Activated CD4-positive, alpha-beta memory T cell treated with anti-CD3 and anti-CD28 coated beads for 36 hours (primary cell): ENCODE results near the gene UBASH3B. TPM values are rescaled to one million over a fixed set of nuclear protein-coding genes. Genes with fewer than 3 reads are reported as not detected.

Experiments
- CTCF ChIA-PET: fragments of 350-600 bp; sonication (Branson Sonifier 250); formaldehyde crosslinking; loops from one replicate; lab custom pipeline; 2021; ENCODE audit warnings: antibody characterized with exemption, inconsistent platforms; lab: Charles Lee
- POLR2A ChIA-PET: fragments of 350-600 bp; sonication (Branson Sonifier 250); formaldehyde crosslinking; loops from one replicate; lab custom pipeline; 2021; ENCODE audit warnings: antibody characterized with exemption; lab: Charles Lee
- DNase-seq: peaks from one replicate; pipeline ENCODE4 v3.0.0-alpha.2; 2020
- H3K27ac Mint-ChIP-seq: one replicate; pipeline ENCODE4 v1.8.0; 2021; ENCODE audit warnings: mixed read lengths
- H3K27me3 Mint-ChIP-seq: one replicate; pipeline ENCODE4 v1.8.0; 2021; ENCODE audit warnings: mixed read lengths
- H3K36me3 Mint-ChIP-seq: one replicate; pipeline ENCODE4 v1.8.0; 2021; ENCODE audit warnings: mixed read lengths
- H3K4me1 Mint-ChIP-seq: one replicate; pipeline ENCODE4 v1.8.0; 2021; ENCODE audit warnings: low read depth, mixed read lengths
- H3K4me3 Mint-ChIP-seq: one replicate; pipeline ENCODE4 v1.8.0; 2021; ENCODE audit warnings: mild to moderate bottlenecking, mixed read lengths
- H3K9me3 Mint-ChIP-seq: one replicate; pipeline ENCODE4 v1.8.0; 2021; ENCODE audit warnings: mixed read lengths
- intact Hi-C: fragments of 100-400 bp; cut with micrococcal nuclease; formaldehyde crosslinking; loops from one replicate; pipeline ENCODE4 v1.15.1; 2023
- total RNA-seq, 2 experiments: library from RNA; stranded (reverse); gene quantifications; one replicate each; pipeline ENCODE4 v1.2.3, GENCODE V29; 2021

UBASH3B gene
- total RNA-seq, 2 experiments from 2014 or later, result 18.8 to 20.8 TPM

DNA sequence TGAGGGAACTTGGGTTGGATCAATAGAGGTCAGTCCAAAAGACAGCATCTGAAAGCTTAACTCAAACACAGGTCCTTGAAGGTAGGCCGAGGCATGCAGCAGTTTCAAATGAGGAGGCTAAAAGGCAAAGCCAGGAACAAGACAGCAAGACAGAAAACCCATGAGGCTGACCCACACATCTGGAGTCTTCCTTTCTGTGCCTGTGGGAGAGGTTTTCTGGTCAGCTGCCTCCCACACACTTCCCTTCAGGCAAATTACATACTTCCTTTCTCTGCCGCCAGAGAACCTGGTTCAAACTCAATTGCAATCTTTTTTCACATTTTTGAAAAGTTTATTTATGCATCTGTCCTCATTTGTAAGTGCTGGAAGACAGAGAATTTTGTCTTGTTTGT lies 153.0 kb downstream of the UBASH3B start:
- H3K4me1 Mint-ChIP-seq, result peaks cover 27% of the 10 kb centered on the region
- H3K36me3 Mint-ChIP-seq, result peaks cover 10% of the 10 kb centered on the region
- H3K27ac Mint-ChIP-seq, result peak overlapping the region; percentile 0
- ChIA-PET CTCF (interaction anchor here (0.8 to 5.1 kb wide), 9 partner anchors 12 to 228 kb away, joined by 3 to 35 read pairs (median 4); no protein-coding TSS in a partner anchor), POLR2A (no interaction called here)
- peak; percentile 41 for DNase-seq
- intact Hi-C loops, result no loop called here
- H3K4me3 Mint-ChIP-seq, result no peak overlapping the region
- no peaks in the 10 kb centered on the region for H3K9me3 Mint-ChIP-seq
- H3K27me3 Mint-ChIP-seq, result no peaks in the 10 kb centered on the region

DNA sequence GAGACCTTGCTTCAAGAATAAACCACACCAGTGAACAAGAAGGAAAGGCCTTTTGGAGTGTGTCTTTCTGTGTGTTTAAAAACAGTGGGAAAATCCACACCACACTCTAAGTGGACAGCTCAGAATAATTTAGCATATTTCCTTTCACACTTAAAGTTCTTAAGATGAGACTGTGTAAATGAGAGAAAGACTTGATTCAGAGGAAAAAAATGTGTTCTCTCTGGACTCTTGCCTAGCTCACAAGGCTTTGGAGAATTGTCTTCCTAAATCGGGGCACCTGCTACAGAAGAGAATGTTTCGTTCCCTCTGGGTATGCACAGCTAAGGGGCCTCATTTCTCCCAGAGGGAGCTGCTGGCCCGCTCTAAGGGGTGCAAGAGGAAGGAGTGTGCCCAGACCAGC lies 154.3 kb downstream of the UBASH3B start:
- intact Hi-C loops, result no loop called here
- ChIA-PET POLR2A (no interaction called here), CTCF (interaction anchor here (1.0 to 5.1 kb wide), 3 partner anchors 13 to 181 kb away, joined by 3 to 35 read pairs (median 32); no protein-coding TSS in a partner anchor)
- peaks cover 22% of the 10 kb centered on the region for H3K4me1 Mint-ChIP-seq
- H3K4me3 Mint-ChIP-seq, result no peak overlapping the region
- H3K36me3 Mint-ChIP-seq, result peaks cover 8% of the 10 kb centered on the region
- no peak overlapping the region for H3K27ac Mint-ChIP-seq
- H3K9me3 Mint-ChIP-seq, result no peaks in the 10 kb centered on the region
- DNase-seq, result no peak
- no peaks in the 10 kb centered on the region for H3K27me3 Mint-ChIP-seq

DNA sequence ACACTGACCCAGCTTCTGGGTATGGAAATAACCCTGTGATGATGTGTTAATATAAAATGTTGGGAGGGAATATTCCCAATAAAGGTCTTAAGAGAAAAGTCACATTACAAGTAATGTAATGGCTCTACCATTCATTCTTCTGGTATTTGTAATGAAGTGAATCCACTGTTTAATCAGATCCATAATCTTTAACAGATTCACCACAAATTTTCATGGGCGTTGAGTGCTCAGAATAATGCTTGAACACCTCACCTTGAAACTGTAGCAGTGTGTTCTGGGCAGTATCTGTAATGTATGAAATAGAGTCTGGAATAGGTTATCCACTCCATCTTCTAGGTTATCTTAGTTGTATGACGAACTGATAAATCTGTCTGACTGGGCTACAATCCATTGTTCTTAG lies 156.2 kb downstream of the UBASH3B start:
- CTCF ChIA-PET, result interaction anchor here (4.0 kb wide), 1 partner anchor 42 kb away, joined by 38 read pairs; no protein-coding TSS in a partner anchor
- Mint-ChIP-seq H3K36me3 (peaks cover 6% of the 10 kb centered on the region), H3K27ac (no peak overlapping the region), H3K9me3 (no peaks in the 10 kb centered on the region), H3K4me1 (peaks cover 19% of the 10 kb centered on the region), H3K4me3 (no peak overlapping the region), H3K27me3 (no peaks in the 10 kb centered on the region)
- intact Hi-C loops, result no loop called here
- DNase-seq, result no peak
- POLR2A ChIA-PET, result no interaction called here

DNA sequence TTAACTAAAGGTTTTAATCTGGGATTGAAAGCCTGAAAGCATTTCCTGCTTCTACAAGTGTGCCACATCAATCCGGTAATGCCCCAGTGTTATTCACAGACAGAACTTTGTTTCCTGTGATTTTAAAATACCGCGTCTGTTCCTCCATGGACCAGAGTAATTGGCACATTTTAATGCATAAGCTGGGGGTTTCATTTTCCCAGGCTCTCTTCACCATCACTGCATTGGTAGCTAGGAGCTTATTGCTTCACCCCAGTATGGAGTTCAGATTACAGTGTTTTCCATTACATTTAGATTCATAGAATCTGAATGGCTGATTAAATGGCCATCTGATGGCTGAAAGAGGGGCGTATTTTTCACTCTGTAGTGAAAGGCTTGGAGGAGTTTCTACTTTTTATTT lies 157.1 kb downstream of the UBASH3B start:
- no peak overlapping the region for H3K27ac Mint-ChIP-seq
- intact Hi-C loops, result no loop called here
- H3K9me3 Mint-ChIP-seq, result no peaks in the 10 kb centered on the region
- no peak for DNase-seq
- H3K27me3 Mint-ChIP-seq, result no peaks in the 10 kb centered on the region
- peaks cover 19% of the 10 kb centered on the region for H3K4me1 Mint-ChIP-seq
- H3K4me3 Mint-ChIP-seq, result no peak overlapping the region
- ChIA-PET POLR2A (no interaction called here), CTCF (interaction anchor here (1.2 to 4.0 kb wide), 3 partner anchors 17 to 41 kb away, joined by 5 to 38 read pairs (median 5); no protein-coding TSS in a partner anchor)
- H3K36me3 Mint-ChIP-seq, result peaks cover 6% of the 10 kb centered on the region

DNA sequence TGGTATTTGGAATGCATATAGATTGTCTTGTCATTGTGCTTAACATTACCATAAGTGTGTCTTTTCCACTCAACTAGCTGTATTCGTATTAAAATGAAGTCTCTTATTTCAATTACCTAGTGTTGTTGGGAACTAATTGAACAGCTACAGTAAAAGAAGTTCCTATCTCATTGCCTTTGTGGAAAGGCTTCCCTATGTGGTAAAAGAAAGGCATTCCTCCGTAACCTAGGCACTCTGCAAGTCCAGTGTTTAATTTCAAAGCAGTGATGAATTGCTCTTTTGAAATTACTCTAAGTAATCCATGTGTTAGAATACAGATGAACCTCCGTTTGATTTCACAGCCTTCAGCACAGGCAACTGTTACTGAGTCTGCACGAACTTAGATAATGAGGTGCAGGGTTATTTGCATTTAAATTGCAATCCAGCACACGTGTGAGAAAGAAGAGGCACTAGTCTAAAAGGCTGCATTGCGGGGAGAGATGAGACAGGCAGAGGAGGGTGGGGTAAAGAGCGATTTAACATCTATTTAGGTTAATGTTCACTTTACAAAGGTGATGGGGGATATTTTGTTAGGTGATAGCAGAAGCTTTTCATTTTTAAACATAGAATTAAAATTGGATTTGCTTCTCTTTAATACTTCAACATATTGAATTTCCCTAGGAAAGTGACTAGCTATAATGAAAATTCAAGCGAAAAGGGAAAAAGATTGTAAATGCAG lies 157.8 kb downstream of the UBASH3B start:
- peaks cover 2% of the 10 kb centered on the region for H3K9me3 Mint-ChIP-seq
- CTCF ChIA-PET, result interaction anchor here (0.9 to 4.0 kb wide), 6 partner anchors 12 to 209 kb away, joined by 3 to 38 read pairs (median 4); no protein-coding TSS in a partner anchor
- no peak overlapping the region for H3K27ac Mint-ChIP-seq
- intact Hi-C loops, result no loop called here
- H3K4me3 Mint-ChIP-seq, result no peak overlapping the region
- H3K27me3 Mint-ChIP-seq, result no peaks in the 10 kb centered on the region
- peaks cover 6% of the 10 kb centered on the region for H3K36me3 Mint-ChIP-seq
- no peak for DNase-seq
- POLR2A ChIA-PET, result no interaction called here
- peaks cover 14% of the 10 kb centered on the region for H3K4me1 Mint-ChIP-seq

DNA sequence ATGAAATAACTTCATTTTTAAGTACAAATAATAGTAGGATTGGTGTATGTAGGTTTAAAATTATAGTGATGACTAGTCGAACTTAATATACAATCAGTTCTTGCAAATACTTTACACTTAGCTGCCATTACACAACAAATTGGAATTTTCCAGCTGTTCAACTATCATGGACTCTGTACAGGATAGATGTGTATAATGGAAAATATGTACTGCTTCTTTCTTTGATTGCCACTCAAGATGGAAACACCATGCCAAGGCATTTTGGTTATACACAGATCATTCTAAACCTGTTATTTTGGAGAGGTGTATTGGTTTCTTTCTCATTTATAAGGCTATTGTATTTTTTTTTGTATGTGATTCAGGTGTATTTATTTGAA lies 158.4 kb downstream of the UBASH3B start:
- ChIA-PET POLR2A (no interaction called here), CTCF (interaction anchor here (0.9 to 4.0 kb wide), 6 partner anchors 13 to 235 kb away, joined by 3 to 38 read pairs (median 4); no protein-coding TSS in a partner anchor)
- peaks cover 6% of the 10 kb centered on the region for H3K9me3 Mint-ChIP-seq
- no peak overlapping the region for H3K4me3 Mint-ChIP-seq
- H3K27ac Mint-ChIP-seq, result no peak overlapping the region
- peaks cover 9% of the 10 kb centered on the region for H3K4me1 Mint-ChIP-seq
- H3K27me3 Mint-ChIP-seq, result no peaks in the 10 kb centered on the region
- peaks cover 9% of the 10 kb centered on the region for H3K36me3 Mint-ChIP-seq
- intact Hi-C loops, result loop anchor here (1.0 kb wide), 1 partner anchor 40 kb away; no protein-coding TSS in a partner anchor
- DNase-seq, result no peak

DNA sequence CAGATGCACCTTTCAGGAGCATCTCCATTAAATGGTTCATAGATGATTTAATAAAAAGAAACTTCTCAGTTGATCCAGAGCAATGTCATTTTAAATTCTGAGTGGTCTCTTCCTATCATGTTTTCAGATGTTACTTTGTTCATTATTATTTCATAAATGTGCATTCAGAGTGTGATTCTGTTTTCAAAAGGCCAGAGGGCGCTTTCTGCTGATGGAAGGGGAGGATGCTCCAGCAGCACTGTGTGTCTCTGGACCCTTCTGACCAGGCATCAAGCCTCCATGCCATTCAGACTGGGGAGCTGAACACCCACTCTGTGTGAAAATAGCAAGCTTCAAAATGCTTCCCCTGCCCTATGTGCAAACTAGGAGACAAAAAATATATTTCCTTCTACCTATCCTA lies 158.9 kb downstream of the UBASH3B start:
- H3K36me3 Mint-ChIP-seq, result peaks cover 10% of the 10 kb centered on the region
- ChIA-PET CTCF (interaction anchor here (0.9 to 4.0 kb wide), 6 partner anchors 13 to 235 kb away, joined by 3 to 38 read pairs (median 4); no protein-coding TSS in a partner anchor), POLR2A (no interaction called here)
- H3K4me3 Mint-ChIP-seq, result no peak overlapping the region
- H3K27ac Mint-ChIP-seq, result no peak overlapping the region
- intact Hi-C loops, result loop anchor here (1.0 kb wide), 1 partner anchor 40 kb away; no protein-coding TSS in a partner anchor
- peaks cover 9% of the 10 kb centered on the region for H3K4me1 Mint-ChIP-seq
- no peak for DNase-seq
- H3K27me3 Mint-ChIP-seq, result no peaks in the 10 kb centered on the region
- H3K9me3 Mint-ChIP-seq, result peaks cover 11% of the 10 kb centered on the region

DNA sequence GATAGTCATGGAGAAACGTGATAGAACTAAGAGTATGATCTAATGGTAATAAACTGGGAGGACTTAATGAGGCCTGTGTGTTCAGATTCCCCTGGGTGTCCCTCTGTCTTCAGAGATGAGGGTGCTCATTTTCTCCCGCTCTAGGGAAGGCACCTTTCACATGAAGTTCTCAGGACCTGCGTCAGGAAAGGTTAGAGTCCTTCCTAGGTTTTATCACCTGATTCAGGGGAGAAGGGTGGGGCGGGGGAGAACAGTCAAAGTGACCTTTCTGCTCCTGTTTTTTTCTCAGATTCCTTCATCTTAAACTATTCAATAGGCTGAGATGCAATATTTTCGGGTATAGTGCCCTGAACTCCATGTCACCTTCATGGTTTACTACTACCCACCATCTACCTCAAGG lies 160.4 kb downstream of the UBASH3B start:
- Mint-ChIP-seq H3K36me3 (peaks cover 12% of the 10 kb centered on the region), H3K4me3 (no peak overlapping the region)

DNA sequence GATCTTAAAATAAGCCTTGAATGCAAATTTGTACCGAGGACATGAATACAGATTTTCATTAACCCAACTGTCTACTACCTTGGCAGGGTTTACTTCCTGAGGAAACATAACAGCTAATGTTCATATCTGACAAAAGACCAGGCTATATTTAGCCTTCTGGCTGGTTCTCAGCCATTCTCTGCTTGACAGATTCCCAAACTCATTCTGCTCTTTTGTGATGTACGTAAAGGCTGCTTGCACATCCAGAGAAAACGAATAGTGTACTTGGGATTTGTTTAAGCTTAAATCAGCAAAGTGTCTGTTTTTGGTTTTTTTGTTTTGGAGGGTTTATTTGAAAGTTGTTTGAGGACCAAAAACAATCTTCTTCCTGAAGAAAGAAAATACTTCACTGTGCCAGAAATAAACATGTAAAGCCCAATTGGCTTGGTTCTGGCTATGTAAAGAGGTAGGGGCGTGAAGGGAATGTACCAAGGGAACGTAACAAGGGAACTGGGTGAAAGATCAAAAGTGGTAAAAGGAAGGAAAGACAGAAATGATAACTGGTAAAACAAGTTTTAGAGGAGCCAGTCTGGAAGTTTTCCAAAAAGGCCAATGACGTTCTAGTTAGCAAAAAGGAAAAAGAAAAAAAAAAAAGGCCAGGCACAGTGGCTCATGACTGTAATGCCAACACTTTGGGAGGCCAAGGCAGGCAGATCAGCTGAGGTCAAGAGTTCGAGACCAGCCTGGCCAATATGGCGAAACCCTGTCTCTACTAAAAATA lies 161.4 kb downstream of the UBASH3B start:
- intact Hi-C loops, result no loop called here
- H3K4me3 Mint-ChIP-seq, result no peak overlapping the region
- peaks cover 12% of the 10 kb centered on the region for H3K36me3 Mint-ChIP-seq
- no peaks in the 10 kb centered on the region for H3K27me3 Mint-ChIP-seq
- peaks cover 23% of the 10 kb centered on the region for H3K9me3 Mint-ChIP-seq
- DNase-seq, result no peak
- H3K27ac Mint-ChIP-seq, result no peak overlapping the region
- ChIA-PET CTCF (interaction anchor here (2.0 kb wide), 2 partner anchors 21 to 35 kb away, joined by 5 to 9 read pairs; no protein-coding TSS in a partner anchor), POLR2A (no interaction called here)
- H3K4me1 Mint-ChIP-seq, result peaks cover 8% of the 10 kb centered on the region

More for the DNA sequence above, 160.4 kb downstream of the UBASH3B start:
- Mint-ChIP-seq H3K4me1 (peaks cover 9% of the 10 kb centered on the region), H3K27me3 (no peaks in the 10 kb centered on the region), H3K9me3 (peaks cover 23% of the 10 kb centered on the region), H3K27ac (no peak overlapping the region)
- intact Hi-C loops, result no loop called here
- POLR2A ChIA-PET, result no interaction called here
- CTCF ChIA-PET, result interaction anchor here (4.0 kb wide), 1 partner anchor 38 kb away, joined by 38 read pairs; no protein-coding TSS in a partner anchor
- no peak for DNase-seq

DNA sequence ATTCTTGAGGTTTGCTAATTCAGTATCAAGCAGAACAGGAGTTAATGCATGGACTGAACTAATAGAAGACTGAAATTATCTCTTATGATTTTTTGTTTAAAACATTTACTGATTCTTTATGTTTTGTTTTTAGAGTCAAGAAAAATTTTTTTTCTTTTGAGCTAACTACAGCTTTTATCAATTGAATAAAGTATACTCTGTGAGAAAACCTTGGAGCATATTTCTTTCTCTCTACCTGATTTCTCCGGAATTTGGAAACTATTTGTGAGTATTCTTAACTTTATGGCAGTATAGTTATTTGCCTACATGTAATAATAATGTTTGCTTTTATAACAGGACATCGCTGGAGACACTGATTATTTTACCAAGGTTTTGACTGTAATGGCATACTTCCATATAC lies 164.6 kb downstream of the UBASH3B start:
- H3K27ac Mint-ChIP-seq, result no peak overlapping the region
- ChIA-PET CTCF (interaction anchor here (1.0 kb wide), 1 partner anchor 24 kb away, joined by 4 read pairs; no protein-coding TSS in a partner anchor), POLR2A (no interaction called here)
- peaks cover 17% of the 10 kb centered on the region for H3K36me3 Mint-ChIP-seq
- no peak overlapping the region for H3K4me3 Mint-ChIP-seq
- H3K9me3 Mint-ChIP-seq, result peaks cover 23% of the 10 kb centered on the region
- H3K27me3 Mint-ChIP-seq, result no peaks in the 10 kb centered on the region
- no peak for DNase-seq
- H3K4me1 Mint-ChIP-seq, result peaks cover 3% of the 10 kb centered on the region
- intact Hi-C loops, result no loop called here

DNA sequence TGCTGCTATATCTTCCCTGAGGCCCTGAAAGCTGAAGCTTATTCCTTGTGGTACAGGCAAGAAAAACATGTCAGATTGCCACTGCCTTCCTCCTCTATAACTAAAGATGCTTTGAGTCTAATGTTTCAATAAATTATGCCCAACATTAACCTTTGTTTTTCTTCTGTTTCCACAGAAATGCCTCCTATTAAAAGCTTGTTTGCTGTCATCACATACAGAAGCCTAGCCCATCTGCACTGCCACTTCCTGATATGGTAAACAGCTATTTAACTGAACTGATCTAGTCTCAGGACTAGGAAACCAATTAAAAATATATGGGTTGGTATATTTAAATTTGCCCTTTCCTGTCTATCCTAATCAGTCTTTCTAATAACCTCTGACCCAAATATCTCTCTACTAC lies 165.6 kb downstream of the UBASH3B start:
- H3K4me3 Mint-ChIP-seq, result no peak overlapping the region
- H3K27me3 Mint-ChIP-seq, result no peaks in the 10 kb centered on the region
- peaks cover 17% of the 10 kb centered on the region for H3K36me3 Mint-ChIP-seq
- POLR2A ChIA-PET, result no interaction called here
- peaks cover 3% of the 10 kb centered on the region for H3K4me1 Mint-ChIP-seq
- no peak for DNase-seq
- H3K27ac Mint-ChIP-seq, result no peak overlapping the region
- CTCF ChIA-PET, result interaction anchor here (0.9 to 2.0 kb wide), 5 partner anchors 31 to 233 kb away, joined by 3 to 6 read pairs (median 3); no protein-coding TSS in a partner anchor
- H3K9me3 Mint-ChIP-seq, result peaks cover 23% of the 10 kb centered on the region
- intact Hi-C loops, result no loop called here

DNA sequence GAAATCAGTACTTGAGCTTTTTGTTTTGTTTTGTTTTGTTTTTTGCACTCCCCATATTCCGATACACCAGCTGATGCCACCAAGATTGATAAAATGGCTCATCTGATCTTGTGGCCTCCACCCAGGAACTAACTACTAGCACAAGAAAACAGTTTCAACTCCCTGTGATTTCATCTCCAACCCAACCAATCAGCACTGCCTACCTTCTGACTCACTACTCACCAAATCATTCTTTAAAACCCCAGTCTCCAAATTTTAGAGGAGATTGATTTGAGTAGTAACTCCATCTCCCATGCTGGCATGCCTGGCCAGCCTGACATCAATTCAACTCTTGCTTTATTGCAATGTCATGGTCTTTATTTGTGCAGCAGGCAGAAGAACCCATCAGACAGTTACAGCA lies 166.7 kb downstream of the UBASH3B start:
- Mint-ChIP-seq H3K9me3 (peaks cover 23% of the 10 kb centered on the region), H3K4me1 (peaks cover 3% of the 10 kb centered on the region), H3K27me3 (no peaks in the 10 kb centered on the region), H3K27ac (no peak overlapping the region), H3K36me3 (peaks cover 17% of the 10 kb centered on the region), H3K4me3 (no peak overlapping the region)
- no peak for DNase-seq
- intact Hi-C loops, result no loop called here
- POLR2A ChIA-PET, result no interaction called here
- CTCF ChIA-PET, result interaction anchor here (1.0 to 2.0 kb wide), 4 partner anchors 26 to 194 kb away, joined by 3 to 6 read pairs (median 4); no protein-coding TSS in a partner anchor
